Measurements from ENCODE around the gene PLET1.

The PLET1 gene

GRCh38 chr11:112223754-112224532 is 36.7 kb downstream of the PLET1 start:
- FAIRE-seq: no peak
- TF ChIP-seq CTCF (IDR thresholded peaks at IDR 0.05; ENCODE audit: insufficient read depth, missing control alignments): no peak

GRCh38 chr11:112223121-112223520 is 37.5 kb downstream of the PLET1 start:
- no peak for FAIRE-seq
- TF ChIP-seq CTCF (IDR thresholded peaks at IDR 0.05; ENCODE audit: insufficient read depth, missing control alignments): no peak
- no peak for DNase-seq (ENCODE audit: insufficient read length, low spot score)

More at GRCh38 chr11:112223754-112224532, 36.7 kb downstream of the PLET1 start:
- no peak for DNase-seq (ENCODE audit: insufficient read length, low spot score)

GRCh38 chr11:112222303-112222702 is 38.4 kb downstream of the PLET1 start:
- DNase-seq (ENCODE audit: insufficient read length, low spot score) (no peak), FAIRE-seq (no peak)
- TF ChIP-seq CTCF (IDR thresholded peaks at IDR 0.05; ENCODE audit: insufficient read depth, missing control alignments): no peak

DNA sequence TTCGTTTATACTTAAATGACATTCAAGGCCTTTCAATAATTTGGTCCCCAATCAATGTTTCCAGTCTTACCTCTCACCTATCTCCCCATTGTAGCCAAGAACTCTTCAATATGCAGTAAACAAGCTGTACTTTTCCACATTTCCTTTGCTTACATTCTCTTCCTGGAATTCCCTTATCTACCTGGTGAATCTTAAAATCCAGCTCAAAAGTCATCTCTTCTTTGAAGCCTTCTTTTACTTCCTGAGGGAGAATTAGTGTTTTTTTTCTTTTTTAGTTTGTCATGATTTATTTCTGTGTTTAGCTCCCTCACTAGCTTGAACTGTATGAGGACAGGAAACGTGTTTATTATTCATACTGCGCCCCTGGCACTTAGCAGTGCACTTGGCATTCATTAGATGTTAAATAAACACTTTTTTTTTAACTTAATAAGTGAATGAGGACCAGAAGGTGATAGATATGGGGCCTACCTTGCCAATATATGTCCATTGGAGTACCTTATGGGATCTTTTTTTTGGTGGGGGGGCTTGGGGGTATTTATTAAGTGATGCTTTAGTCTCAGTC is 39.3 kb downstream of the PLET1 start:
- no peak for DNase-seq (ENCODE audit: insufficient read length, low spot score)
- no peak for TF ChIP-seq CTCF (IDR thresholded peaks at IDR 0.05; ENCODE audit: insufficient read depth, missing control alignments)
- no peak for FAIRE-seq

DNA sequence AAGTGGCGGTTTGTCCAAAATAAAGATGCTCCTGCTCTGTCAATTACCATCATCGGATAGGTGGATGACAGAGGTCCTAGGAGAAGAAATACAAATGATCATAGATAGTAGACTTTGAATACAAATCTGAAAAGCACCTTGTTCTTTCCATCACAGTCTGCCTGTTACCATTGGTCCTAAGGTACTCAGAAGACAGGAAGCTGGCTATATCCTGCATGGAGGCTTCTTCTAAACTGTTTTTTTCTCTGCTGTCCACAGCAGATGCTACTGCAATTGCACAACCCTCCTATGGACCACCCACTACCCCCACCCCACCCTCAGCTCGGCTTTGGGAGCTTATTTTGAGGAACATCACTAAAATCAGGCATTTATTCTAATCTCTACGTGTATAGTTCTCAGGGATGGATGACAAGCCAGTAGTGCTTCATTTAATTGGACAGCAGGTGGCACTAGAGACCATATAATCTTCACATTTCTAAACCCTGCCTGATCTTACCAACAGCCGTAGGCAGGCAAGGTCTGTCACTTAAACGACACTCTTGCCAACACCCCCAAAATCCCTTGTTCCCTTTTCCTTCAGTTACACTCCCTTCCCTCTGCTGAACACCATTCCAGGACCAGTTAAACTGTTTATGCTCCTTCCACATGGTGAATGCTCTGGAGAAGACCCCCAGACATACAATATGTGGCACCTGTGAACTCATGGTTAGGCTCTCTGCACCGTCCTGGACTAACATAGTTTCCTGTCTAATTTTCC is 41.0 kb downstream of the PLET1 start:
- FAIRE-seq (peak; percentile 16), DNase-seq (ENCODE audit: insufficient read length, low spot score) (peak; percentile 27)
- peak; percentile 85 for TF ChIP-seq CTCF (IDR thresholded peaks at IDR 0.05; ENCODE audit: insufficient read depth, missing control alignments)

DNA sequence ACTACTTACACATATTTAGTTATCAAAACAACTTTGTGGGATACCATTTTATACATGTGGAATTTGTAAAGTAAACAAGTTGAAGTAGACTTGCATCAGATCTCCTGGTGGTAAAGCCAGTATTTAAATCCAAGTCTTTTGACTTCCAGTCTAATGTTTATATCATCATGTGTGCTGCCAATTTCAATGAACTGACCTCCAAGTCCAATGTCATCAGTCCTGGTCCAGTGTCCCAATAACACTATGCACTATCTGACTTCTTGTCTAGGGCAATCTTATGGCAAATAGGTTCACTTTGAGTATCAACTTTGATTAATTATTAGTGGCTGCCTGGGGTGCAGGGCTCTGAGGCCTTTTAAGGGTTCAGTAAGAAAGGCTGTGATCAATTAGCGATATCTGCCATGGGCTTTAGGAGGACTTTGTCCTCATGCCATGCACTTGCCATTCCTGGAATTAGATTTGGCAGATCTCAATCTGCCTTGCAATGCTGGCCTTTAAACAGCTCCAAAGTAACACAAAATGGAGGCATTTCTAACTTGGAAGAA is 44.0 kb downstream of the PLET1 start:
- no peak for DNase-seq (ENCODE audit: insufficient read length, low spot score)
- no peak for FAIRE-seq
- TF ChIP-seq CTCF (IDR thresholded peaks at IDR 0.05; ENCODE audit: insufficient read depth, missing control alignments): no peak
